NOMO-1 treated with DMSO at 0.1 percent for 48 hours (cell line): ENCODE data around the gene PHKB.
"Not testable (repeated sequence)": the region's sequence is repeated elsewhere in the genome, so short reads cannot be mapped to it uniquely, and the experiment has no call there.

Experiments used
- DNase-seq: peaks from one replicate; lab custom pipeline; 2025; ENCODE audit not compliant: unreplicated experiment; lab: John Stamatoyannopoulos, UW

The PHKB gene

DNA sequence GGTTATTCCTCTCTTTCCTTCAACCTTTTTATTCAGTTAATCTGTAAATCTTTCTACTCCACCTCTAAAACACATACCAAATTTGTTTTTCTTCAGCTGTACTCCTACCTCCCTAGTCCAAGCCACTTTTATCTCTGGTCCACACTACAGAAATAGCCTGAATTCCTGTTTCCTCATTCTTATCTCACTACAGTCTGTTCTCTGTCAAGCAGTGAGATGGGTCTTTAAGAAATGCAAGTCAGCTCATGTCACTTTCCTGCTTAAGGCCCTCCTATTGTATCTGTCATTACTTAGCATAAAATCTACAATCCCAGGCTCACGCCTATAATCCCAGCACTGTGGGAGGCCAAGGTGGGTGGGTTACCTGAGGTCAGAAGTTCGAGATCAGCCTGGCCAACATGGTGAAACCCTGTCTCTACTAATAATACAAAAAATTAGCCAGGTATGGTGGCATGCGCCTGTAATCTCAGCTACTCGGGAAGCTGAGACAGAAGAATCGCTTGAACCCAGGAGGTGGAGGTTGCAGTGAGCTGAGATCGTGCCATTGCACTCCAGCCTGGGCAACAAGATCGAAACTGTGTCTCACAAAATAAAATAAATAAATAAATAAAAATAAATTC, 7.0 kb downstream of the PHKB start:
- DNase-seq, result not testable (repeated sequence)

DNA sequence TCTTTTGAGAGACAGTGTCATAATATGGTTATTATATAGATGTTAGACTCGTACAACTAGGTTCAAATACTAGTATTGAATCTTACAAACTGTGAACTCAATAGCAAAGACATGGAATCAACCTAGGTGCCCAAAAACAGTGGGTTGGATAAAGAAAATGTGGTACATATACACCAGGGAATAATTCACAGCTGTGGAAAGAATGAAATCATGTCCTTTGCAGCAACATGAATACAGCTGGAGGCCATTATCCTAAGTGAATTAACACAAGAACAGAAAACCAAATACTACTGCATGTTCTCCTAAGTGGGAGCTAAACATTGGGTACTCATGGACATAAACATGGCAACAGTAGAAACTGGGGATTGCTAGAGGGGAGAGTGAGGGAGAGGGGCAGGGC, 8.1 kb downstream of the PHKB start:
- DNase-seq, result no peak

DNA sequence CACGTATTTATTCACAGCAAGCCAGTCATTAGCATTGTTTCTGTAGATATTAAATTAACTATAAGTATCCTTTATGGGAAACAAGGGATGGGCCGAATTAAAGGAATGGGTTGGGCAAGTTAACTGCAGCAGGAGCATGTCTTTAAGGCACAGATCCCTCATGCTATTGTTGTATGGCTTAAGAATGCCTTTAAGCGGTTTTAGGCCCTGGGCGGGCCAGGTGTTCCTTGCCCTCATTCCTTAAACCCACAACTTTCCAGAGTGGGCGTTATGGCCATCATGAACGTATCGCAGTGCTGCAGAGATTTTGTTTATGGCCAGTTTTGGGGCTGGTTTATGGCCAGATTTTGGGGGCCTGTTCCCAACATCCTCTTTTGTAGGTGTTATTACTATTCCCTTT, 9.1 kb downstream of the PHKB start:
- no peak for DNase-seq

DNA sequence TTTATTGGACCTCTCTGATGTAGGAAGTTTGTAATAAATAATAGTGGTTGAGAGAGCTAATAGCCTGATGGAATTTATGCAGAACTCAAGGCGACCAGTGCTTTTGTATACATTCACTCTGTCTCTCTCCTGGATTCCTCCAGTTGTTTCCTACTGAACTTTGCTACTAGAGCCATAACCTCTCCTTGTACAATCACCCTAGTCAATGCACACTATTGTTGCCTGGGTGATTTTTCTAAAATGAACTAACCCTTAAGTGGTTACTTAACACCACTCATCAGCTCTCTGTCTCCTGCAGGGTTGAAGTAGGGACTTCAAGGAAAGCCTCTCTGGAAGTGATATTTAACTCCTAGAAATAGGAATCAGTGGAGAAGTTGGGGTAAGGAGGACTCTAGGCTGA, 9.7 kb downstream of the PHKB start:
- DNase-seq, result no peak

DNA sequence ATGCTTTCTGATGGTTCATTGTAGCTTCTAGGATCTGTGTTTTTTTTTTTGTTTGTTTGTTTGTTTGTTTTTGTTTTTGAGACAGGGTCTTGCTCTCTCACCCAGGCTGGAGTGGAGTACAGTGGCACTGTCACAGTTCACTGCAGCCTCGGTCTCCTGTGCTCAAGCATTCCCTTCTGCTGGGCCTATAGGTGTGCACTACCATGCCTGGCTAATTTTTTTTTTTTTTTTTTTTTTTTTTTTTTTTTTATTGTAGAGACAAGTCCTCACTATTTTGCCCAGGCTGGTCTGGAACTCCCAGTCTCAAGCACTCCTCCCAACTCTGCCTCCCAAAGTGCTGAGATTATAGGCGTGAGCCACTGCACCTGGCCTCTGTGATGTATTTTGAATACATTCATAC, 11.9 kb downstream of the PHKB start:
- DNase-seq, result not testable (repeated sequence)

- DNase-seq, result no peak
Measured at GRCh38 chr16:47473792-47474191, 12.7 kb downstream of the PHKB start.

DNA sequence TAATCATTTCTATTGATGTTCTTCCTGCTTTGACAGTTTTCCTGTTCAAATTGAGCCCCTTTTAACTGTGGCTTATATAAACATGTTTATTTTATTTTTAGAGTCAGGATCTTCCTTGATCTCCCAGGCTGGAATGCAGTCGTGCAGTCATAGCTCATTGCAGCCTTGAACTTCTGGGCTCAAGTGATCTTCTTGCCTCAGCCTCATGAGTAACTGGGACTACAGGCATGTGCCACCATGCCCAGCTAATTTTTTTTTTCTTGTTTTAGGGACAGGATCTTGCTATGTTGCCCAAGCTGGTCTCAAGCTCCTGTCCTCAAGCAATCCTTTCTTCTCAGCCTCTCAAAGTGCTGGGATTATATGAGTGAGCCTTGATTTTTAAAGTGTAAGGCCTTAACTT, 14.7 kb downstream of the PHKB start:
- DNase-seq, result no peak

GRCh38 chr16:47476654-47477345, 15.7 kb downstream of the PHKB start:
- no peak for DNase-seq

DNA sequence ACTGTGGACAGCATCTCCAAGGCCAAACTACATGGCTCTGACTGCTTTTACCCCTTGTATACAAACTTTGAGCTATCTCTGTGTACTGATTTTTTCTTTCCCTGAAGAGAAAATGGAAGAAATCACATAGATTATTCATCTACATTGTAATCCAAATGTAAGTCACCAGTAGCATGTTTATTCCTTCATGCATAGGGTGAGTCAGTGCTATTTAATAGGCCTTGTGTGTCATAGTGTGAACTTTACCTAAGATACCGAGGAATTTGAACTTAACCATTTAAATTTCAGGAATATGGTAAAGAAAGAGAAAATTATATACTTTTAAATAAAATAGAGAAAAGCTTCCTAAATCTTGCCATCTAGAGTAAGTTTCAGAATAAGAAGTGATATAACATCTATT, 16.5 kb downstream of the PHKB start:
- DNase-seq, result no peak

DNA sequence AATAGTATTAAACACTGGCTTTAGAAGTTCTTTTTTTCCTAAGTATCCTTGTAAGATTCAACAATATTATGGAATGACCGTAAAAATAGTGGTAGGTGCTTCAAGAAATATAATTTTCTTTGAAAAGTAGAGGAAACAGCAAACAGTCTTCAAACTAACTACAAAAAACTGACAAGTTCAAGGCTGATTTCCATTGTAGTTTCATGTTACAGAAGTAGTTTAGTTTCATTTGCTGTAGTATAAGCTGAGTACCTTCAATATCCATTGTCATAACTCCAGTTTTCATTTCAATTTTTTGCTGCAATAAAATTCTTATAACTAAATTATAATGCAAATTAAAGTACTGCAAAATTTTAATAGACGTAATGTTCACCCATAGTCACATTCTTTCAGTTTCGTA, 19.3 kb downstream of the PHKB start:
- DNase-seq, result no peak

DNA sequence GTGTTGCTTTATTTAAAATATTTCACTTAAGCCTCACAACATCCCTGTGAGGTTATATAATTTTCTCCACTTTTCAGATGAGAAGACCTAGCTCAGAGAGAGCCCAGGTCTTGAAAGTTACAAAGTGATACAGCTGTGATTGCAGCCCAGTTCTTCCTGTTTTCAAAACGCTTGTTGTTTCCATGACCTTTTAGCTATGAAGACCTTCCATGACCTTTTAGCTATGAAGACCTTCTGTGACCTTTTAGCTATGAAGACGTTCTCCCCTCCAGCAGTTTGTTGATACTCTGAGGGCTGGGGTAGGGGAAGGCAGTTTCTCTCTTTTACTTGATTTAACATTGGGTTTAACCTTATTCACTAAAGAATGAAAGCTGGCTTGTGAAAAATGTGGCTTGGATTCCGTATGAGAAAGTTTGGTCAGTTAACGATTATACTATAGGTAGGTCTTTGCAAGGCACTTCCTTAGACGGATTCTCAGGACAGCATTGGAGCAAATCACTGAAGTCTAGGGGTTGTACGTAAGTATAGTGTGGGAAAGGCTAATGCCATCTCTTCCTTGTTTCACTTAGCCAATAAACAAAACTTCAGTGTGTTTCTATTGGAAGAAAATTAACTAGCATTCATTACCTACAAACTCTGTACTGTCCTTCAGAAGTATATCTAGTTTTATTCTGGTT, 20.7 kb downstream of the PHKB start:
- DNase-seq, result no peak

- no peak for DNase-seq
Measured at GRCh38 chr16:47483616-47484015, 22.5 kb downstream of the PHKB start.

- no peak for DNase-seq
Measured at GRCh38 chr16:47486856-47487255, 25.7 kb downstream of the PHKB start.

DNA sequence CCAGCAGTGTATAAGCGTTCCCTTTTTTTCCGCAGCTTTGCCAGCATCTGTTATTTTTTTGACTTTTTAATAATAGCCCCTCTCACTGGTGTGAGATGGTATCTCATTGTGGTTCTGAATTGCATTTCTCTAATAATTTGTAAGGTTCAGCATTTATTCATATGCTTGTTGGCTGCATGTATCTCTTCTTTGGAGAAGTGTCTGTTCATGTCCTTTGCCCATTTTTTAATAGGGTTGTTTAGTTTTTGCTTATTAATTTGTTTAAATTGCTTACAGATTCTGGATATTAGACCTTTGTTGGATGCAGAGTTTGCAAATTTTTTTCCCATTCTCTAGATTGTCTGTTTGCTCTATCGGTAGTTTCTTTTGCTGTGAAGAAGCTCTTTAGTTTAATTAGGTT, 26.9 kb downstream of the PHKB start:
- DNase-seq, result no peak

DNA sequence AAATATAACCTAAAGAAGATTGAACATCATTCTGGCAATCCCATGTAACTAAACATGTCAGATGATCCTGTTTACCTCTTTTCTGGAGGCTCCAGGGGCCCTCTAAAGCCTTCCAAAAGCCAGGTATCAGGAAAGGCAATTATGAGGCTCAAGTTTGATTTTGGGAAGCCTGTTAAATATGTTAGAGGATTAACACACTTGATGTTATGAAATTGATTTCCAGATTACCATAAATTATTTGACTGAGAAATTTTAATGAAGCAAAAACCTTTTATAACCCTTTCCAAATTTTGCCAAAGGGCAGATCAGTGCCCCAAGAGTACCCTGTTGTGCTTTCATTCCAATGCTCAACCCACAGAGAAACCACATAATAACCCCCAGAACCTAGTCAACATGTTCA, 29.3 kb downstream of the PHKB start:
- no peak for DNase-seq

DNA sequence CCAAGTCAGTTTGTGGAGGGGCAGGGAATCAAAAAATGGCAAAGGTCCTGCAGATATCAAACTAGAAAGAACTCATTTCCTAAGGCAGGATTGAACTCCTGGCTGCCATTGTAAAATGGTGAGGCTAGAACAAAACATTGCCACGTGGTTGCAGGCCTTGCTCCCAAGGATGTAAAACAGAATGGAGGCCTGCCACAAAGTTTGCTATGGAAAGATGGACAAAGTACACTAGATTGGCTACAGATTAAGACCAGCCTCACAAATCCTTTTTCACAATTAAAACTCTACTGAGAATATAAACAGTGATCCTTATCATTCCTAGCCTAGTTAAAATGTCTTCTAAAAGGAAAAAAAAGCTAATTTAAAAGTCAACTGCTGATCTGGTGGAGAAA, 30.9 kb downstream of the PHKB start:
- DNase-seq, result no peak

- peak; percentile 91 for DNase-seq
Measured at GRCh38 chr16:47492428-47493377, 31.6 kb downstream of the PHKB start.

DNA sequence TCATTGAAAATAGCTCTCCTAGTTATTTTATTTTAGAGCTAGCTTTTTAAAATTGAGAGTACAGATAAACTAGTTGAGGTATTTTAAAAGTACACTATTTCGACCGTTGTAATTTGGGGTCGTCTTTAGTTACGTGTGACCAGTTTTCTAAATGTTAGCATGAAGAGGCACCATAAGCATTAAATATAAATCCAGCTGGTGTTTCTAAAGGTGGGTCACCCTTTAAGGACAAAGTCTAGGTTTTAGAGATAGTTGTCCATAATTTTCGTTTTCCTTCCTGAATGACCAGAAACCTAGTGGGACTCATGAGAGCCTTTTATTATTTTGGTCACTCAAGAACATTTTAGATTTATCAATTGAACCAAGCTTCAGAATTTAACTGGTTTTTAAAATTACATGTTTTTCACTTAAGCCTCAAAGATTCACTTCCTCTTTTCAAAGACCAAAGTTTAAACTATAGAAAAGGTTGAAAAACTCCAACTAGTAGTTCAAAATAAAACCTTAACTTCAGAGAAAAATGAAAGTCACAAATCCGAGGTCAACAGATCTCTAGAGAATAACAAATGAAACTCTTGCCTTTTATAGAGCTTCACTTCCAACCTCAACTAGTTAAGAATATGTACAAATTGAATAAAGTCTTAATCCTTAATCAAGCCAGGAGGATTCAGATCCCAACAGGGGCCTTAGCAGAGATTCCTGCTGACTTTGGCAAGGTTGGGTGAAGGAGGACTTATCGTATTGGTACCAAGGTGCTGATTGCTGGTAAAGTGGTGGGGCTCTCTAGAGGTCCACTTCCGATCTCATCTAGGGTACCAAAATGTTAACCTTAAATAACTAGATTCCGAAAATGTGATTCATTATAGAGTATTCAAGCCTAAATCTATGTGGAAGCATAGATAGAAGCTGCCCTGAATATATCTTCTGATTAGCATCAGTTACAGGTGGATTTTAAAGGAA, 32.5 kb downstream of the PHKB start:
- DNase-seq, result peak; percentile 69

GRCh38 chr16:47499080-47499699, 38.1 kb downstream of the PHKB start:
- no peak for DNase-seq
